Lung (tissue), 12 donors: ENCODE data around the gene SRD5A1. TPM values are rescaled to one million over a fixed set of nuclear protein-coding genes. Genes with fewer than 3 reads are reported as not detected.

Source experiments
- ATAC-seq: fragments of 200-7000 bp; cut with Tn5 transposase; one replicate; pipeline ENCODE4 v1.9.1; 2020; ENCODE audit warnings: moderate number of reproducible peaks; ENCODE audit not compliant: insufficient read depth, low FRiP score
- DNase-seq, 3 donors: peaks; one replicate each; pipeline ENCODE4 v3.0.0-alpha.2; 2013 to 2017
- H3K27ac ChIP-seq, 2 donors: one replicate each; pipeline ENCODE4 v1.5.1; 2013; ENCODE audit warnings: mild to moderate bottlenecking in 2 of 2, moderate library complexity in 2 of 2, control low read depth in 1 of 2, inconsistent platforms in 1 of 2, low read depth in 1 of 2, low read length in 1 of 2
- H3K27me3 ChIP-seq, 3 donors: one replicate each; pipeline ENCODE4 v1.5.1; 2013; ENCODE audit warnings: low read length in 2 of 3; ENCODE audit not compliant: control insufficient read depth in 3 of 3, insufficient read depth in 3 of 3
- H3K36me3 ChIP-seq, 4 donors: one replicate each; pipeline ENCODE4 v1.5.1; 2013; ENCODE audit warnings: low read length in 4 of 4, mild to moderate bottlenecking in 1 of 4, moderate library complexity in 1 of 4; ENCODE audit not compliant: control insufficient read depth in 4 of 4, insufficient read depth in 4 of 4
- H3K4me1 ChIP-seq, 5 donors: one replicate each; pipeline ENCODE4 v1.5.1; 2013; ENCODE audit warnings: low read length in 5 of 5, mild to moderate bottlenecking in 2 of 5, moderate library complexity in 1 of 5; ENCODE audit not compliant: control insufficient read depth in 5 of 5, insufficient read depth in 5 of 5
- H3K4me3 ChIP-seq: one replicate; pipeline ENCODE4 v1.5.1; 2013; ENCODE audit warnings: mild to moderate bottlenecking, control low read depth, moderate library complexity
- H3K9ac ChIP-seq, 2 donors: one replicate each; pipeline ENCODE4 v1.5.1; 2013; ENCODE audit warnings: low read length in 2 of 2, control low read depth in 1 of 2; ENCODE audit not compliant: insufficient read depth in 1 of 2
- H3K9me3 ChIP-seq, 4 donors: one replicate each; pipeline ENCODE4 v1.5.1; 2013; ENCODE audit warnings: low read length in 3 of 4, mild to moderate bottlenecking in 1 of 4, moderate library complexity in 1 of 4; ENCODE audit not compliant: control insufficient read depth in 4 of 4, insufficient read depth in 3 of 4
- CTCF ChIP-seq: IDR thresholded peaks from 2 replicates; pipeline ENCODE4 v1.5.1; 2012; ENCODE audit warnings: mild to moderate bottlenecking; ENCODE audit errors: control extremely low read depth, extremely low read depth
- WGBS, 2 donors: extraction: QIAGEN DNeasy Blood & Tissue Kit; methylation state at CpG; one replicate each; pipeline ENCODE4 v1.1.7; 2013; 5-methylcytosine and 5-hydroxymethylcytosine counted together
- polyA plus RNA-seq, 2 donors: library from polyadenylated mRNA; stranded (reverse); fragments of 200-250 nt; gene quantifications; one replicate each; pipeline ENCODE4 v1.2.1, GENCODE V29; 2013
- total RNA-seq, 2 donors: library from RNA; depleted of rRNA in 1 of 2; stranded (reverse); fragments of >200 nt in 1 of 2; gene quantifications; one replicate each; pipeline ENCODE4 v1.2.1, GENCODE V29; 2014 to 2021
- donor health status: control.
- donor health status: control.
- donor health status: Bipolar disorder and iron deficiency.
- donor health status: healthy.
- donor health status: DM: yes; HTN: yes; CAD: no.

SRD5A1 gene
- total and polyA plus RNA-seq, 4 donors = 2.6 to 14.4 (median 7.3) TPM

- 91 to 94% methylated on average over 13 of the region's 13 CpGs for WGBS, 2 donors
- no peaks in the 10 kb centered on the region for H3K4me1 ChIP-seq
- no peak overlapping the region for H3K4me3 ChIP-seq
- DNase-seq = no peak
- peaks cover 0 to 8% (median 5%) of the 10 kb centered on the region in 4 donors for H3K9me3 ChIP-seq
- H3K9ac ChIP-seq = no peak overlapping the region
- no peaks in the 10 kb centered on the region for H3K27me3 ChIP-seq
- H3K27ac ChIP-seq = no peak overlapping the region
- peaks cover 6 to 25% (median 23%) of the 10 kb centered on the region in 4 donors for H3K36me3 ChIP-seq
- no peak for TF ChIP-seq CTCF
- no peak for ATAC-seq
Observed at GRCh38 chr5:6659941-6660684, 26.9 kb downstream of the SRD5A1 start.

GRCh38 chr5:6660688-6661087 is 27.4 kb downstream of the SRD5A1 start:
- Histone ChIP-seq H3K27me3 (no peaks in the 10 kb centered on the region), H3K9me3 (peaks cover 0 to 6% (median 4%) of the 10 kb centered on the region in 4 donors), H3K27ac (no peak overlapping the region), H3K36me3 (peaks cover 6 to 22% (median 20%) of the 10 kb centered on the region in 4 donors), H3K9ac (no peak overlapping the region), H3K4me3 (no peak overlapping the region), H3K4me1 (no peaks in the 10 kb centered on the region)
- no peak for TF ChIP-seq CTCF
- ATAC-seq (no peak), DNase-seq (no peak)
- 92 to 95% methylated on average over 3 of the region's 3 CpGs for WGBS, 2 donors

- Histone ChIP-seq H3K27me3 (no peaks in the 10 kb centered on the region), H3K36me3 (peaks cover 4 to 10% (median 7%) of the 10 kb centered on the region in 4 donors), H3K4me1 (no peaks in the 10 kb centered on the region), H3K9me3 (peaks cover 0 to 3% (median 0%) of the 10 kb centered on the region in 4 donors), H3K9ac (no peak overlapping the region), H3K27ac (no peak overlapping the region), H3K4me3 (no peak overlapping the region)
- ATAC-seq (no peak), DNase-seq (no peak)
- TF ChIP-seq CTCF = no peak
- 95 to 98% methylated on average over 15 of the region's 15 CpGs for WGBS, 2 donors
Observed at GRCh38 chr5:6666762-6667161, 33.5 kb downstream of the SRD5A1 start.
